ENCODE results near the gene PDCD1.
"Not testable (repeated sequence)": the region's sequence is repeated elsewhere in the genome, so short reads cannot be mapped to it uniquely, and the experiment has no call there.

Gene PDCD1

GRCh38 chr2:241813644-241814392 lies 44.9 kb downstream of the PDCD1 start:
- peak; percentile 28 for DNase-seq (ENCODE audit: low spot score)

GRCh38 chr2:241812730-241813643 lies 45.7 kb downstream of the PDCD1 start:
- peak; percentile 18 for DNase-seq (ENCODE audit: low spot score)

- DNase-seq (ENCODE audit: low spot score): no peak
Measured at GRCh38 chr2:241811952-241812729, 46.6 kb downstream of the PDCD1 start.

- no peak for DNase-seq (ENCODE audit: low spot score)
Measured at GRCh38 chr2:241811201-241811951, 47.3 kb downstream of the PDCD1 start.

- no peak for DNase-seq (ENCODE audit: low spot score)
Measured at GRCh38 chr2:241810307-241811200, 48.1 kb downstream of the PDCD1 start.

- DNase-seq (ENCODE audit: low spot score): no peak
Measured at GRCh38 chr2:241809383-241810306, 49.0 kb downstream of the PDCD1 start.

GRCh38 chr2:241808721-241809382 lies 49.8 kb downstream of the PDCD1 start, which contains the start of gene NEU4:
NEU4 (plus strand) TSS chr2:241809193; CDS start chr2:241814485, 5,292 bp downstream.
- DNase-seq (ENCODE audit: low spot score): no peak

GRCh38 chr2:241808051-241808720 lies 50.5 kb downstream of the PDCD1 start:
- DNase-seq (ENCODE audit: low spot score): no peak

- DNase-seq (ENCODE audit: low spot score): not testable (repeated sequence)
Measured at GRCh38 chr2:241806217-241806616, 52.5 kb downstream of the PDCD1 start.

- peak; percentile 46 for DNase-seq (ENCODE audit: low spot score)
Measured at GRCh38 chr2:241804326-241805229, 54.1 kb downstream of the PDCD1 start.

GRCh38 chr2:241803387-241804325 lies 55.0 kb downstream of the PDCD1 start:
- no peak for DNase-seq (ENCODE audit: low spot score)

- DNase-seq (ENCODE audit: low spot score): no peak
Measured at GRCh38 chr2:241802421-241803318, 56.0 kb downstream of the PDCD1 start.

- DNase-seq (ENCODE audit: low spot score): no peak
Measured at GRCh38 chr2:241801611-241802420, 56.9 kb downstream of the PDCD1 start.
